SK-N-DZ (cell line): ENCODE results near the gene ALG8.
"Not testable (repeated sequence)": the region's sequence is repeated elsewhere in the genome, so short reads cannot be mapped to it uniquely, and the experiment has no call there.

Experiments
- DNase-seq: peaks from one replicate; pipeline ENCODE4 v3.0.0-alpha.2; 2015; ENCODE audit warnings: low spot score
- small RNA-seq, 2 experiments: library from RNA; depleted of rRNA; stranded (forward); fragments of <200 nt; gene quantifications; one replicate each; pipeline ENCODE3, GENCODE V24; 2014

Gene ALG8

DNA sequence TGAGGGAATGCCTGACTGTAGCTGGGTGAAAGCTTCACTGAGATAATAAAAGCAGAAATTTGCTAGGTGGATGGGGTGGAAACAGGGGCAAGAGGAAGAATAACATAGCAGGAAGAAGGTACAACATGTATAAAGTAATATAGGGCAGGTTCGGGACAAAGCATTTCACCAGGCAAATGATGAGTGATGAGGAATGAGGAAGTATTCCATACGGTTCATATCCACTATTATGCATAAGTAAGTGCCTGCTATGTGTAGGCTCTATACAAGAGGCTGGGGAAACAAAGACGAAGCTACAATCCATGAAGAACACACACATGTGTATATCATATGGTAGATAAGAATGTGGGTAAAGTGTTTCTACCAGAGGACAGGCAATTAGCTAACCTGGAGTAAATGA lies 67.7 kb downstream of the ALG8 start:
- no peak for DNase-seq

DNA sequence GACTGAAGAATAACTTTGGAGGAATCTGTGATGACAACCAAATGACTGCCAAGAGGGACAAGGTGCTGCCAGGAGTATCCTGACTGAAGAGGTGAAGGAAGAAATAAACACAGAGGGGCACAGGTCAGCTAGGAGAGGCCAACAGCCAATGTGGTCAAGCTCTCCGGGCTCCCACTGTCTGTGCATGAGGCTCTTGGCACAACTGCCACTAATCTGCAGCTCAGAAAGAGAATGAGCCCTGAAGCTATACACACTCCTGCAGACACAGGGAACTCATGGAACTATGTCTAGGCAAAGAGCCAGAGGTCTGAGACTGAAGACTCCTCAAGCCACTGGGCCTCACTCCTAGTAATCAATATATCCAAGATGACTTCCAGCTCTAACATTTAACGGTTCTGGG lies 68.8 kb downstream of the ALG8 start:
- no peak for DNase-seq

DNA sequence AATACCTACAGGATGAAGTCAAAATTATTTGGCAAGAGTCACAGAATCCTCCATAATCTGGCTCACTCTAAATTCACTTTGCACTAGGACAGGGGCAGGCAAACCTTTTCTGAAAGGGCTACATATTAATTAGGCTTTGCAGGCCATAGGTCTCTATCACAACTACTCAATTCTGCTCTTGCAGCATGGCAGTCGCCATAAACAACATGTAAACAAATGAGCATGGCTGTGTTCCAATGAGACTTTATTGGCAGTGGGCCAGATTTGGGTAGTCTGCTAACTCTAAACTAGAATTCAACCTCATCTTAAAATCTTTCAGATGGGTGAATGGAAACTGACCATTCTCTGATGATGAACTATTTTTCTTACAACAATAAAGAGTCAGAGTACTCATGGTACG lies 70.0 kb downstream of the ALG8 start:
- no peak for DNase-seq

- no peak for DNase-seq
These were observed 71.7 kb downstream of the ALG8 start for GRCh38 chr11:78067704-78068103.

DNA sequence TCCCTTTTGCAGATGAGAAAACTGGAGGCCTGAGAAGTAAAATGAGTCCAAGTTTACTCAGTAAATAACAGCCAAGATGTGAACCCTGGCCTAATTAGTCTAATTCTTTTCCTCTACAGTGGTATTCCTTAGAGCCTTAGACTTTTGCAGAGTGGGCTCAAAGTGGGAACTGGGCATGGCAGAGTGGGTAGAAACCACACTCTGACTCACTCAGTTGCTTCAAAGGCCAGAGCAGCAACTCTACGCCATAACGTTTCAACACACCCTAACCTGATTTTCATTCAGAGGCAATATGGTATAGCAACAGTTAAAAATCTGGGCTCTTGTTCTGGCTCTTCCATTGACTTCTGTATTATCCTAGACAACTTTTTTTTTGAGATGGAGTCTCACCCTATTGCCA lies 73.0 kb downstream of the ALG8 start:
- no peak for DNase-seq

GRCh38 chr11:78065203-78065602 lies 74.2 kb downstream of the ALG8 start:
- no peak for DNase-seq

DNA sequence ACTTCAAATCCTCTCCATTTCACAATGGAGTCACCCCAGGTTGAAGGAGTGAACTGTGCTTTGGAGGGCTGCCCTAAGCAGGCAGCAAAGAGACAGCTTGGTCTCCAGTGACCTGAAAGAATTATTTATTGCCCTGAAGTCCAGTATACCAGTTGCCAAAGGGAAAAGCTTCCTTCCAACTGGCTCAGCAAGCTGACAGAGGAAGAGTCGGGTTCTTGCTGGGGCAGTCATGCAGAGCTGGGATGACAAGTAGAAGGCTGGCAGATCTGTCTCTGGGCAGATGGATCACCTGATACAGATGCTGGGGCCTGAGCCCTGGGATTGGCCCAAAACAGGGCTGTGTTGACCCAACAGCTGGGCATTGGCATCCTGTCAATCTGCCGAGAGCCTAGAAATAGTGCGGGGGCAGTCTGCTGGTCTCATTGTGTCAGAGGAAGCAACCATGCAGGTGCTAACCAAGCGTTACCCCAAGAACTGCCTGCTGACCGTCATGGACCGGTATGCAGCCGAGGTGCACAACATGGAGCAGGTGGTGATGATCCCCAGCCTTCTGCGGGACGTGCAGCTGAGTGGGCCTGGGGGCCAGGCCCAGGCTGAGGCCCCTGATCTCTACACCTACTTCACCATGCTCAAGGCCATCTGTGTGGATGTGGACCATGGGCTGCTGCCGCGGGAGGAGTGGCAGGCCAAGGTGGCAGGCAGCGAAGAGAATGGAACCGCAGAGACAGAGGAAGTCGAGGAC lies 75.8 kb downstream of the ALG8 start, which contains the start of gene THRSP:
Gene THRSP, plus strand, starts transcription at position 422 of the 742 bp plus-strand sequence. Its CDS starts 21 bp downstream, at position 443.
- no peak for DNase-seq

DNA sequence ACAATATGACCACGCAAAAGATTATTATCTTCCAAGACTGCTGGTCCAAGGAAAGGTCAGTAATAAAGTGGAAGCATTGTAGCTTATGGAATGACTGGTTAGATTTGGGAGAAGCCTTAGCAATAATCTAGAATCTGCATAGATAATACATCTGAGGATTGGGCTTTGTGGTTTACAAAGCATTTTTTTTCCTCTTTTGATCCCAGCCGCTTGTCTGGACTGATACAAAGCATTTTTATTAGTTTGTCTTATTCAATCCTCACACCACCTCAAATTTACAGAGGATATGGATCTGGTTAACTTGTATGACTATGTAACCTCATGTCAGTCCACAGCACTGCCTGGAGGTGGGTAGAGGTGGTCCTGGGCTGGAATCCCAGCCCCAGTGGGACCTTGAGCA lies 76.8 kb downstream of the ALG8 start:
- no peak for DNase-seq

GRCh38 chr11:78061921-78062311 lies 77.5 kb downstream of the ALG8 start:
- DNase-seq: no peak

GRCh38 chr11:78061088-78061920 lies 78.1 kb downstream of the ALG8 start:
- DNase-seq: no peak

- no peak for DNase-seq
These were observed 78.9 kb downstream of the ALG8 start for GRCh38 chr11:78060533-78060932.

DNA sequence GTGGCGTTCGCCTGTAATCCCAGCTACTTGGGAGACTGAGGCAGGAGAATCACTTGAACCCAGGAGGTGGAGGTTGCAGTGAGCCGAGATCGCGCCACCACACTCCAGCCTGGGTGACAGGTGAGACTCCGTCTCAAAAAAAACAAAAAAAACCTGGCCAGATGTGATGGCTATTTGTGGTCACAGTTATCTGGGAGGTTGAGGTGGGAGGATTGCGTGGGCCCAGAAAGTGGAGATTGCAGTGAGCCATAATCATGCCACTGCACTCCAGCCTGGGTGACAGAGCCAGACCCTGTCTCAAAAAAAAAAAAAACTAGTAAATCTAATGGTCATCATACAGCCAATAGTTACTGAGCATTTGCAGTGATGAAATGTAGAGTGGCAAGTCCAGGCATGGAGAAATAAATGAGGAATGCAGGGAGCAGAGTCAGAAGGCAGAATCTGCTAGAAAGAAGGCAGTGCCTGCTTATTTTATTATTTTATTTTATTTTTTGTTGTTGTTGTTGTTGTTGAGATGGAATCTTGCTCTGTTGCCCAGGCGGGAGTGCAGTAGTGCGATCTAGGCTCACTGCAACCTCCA lies 79.6 kb downstream of the ALG8 start:
- DNase-seq: not testable (repeated sequence)

DNA sequence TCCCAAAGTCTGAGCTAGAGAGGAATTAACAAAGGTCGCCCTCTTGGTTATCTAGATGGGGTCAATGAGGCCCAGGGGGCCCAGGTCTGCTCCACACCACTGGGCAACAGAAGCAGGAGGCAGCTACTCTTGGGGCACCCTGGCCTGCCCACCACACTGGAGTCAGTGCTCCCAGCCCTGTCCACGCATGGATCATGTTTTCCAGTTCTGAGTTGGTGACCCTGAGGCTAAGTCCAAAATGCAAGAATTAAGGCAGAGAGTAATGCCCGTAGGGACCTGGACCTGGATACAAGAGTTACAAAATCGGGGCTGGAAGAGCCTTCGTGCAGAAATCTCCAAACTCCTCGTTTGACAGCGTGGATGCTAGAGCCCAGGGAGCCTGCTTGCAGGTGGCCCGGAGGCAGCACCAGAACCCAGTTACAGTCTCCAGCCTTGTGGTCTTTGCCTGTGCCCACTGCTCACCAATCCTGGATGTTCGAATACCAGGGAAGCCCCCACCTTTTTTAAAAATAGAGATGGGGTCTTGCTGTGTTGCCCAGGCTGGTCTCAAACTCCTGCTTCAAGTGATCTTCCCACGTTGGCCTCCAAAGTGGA lies 81.9 kb downstream of the ALG8 start:
- no peak for DNase-seq

- DNase-seq: no peak
These were observed 83.3 kb downstream of the ALG8 start for GRCh38 chr11:78056093-78056492.

- no peak for DNase-seq
These were observed 84.5 kb downstream of the ALG8 start for GRCh38 chr11:78054971-78055370.

DNA sequence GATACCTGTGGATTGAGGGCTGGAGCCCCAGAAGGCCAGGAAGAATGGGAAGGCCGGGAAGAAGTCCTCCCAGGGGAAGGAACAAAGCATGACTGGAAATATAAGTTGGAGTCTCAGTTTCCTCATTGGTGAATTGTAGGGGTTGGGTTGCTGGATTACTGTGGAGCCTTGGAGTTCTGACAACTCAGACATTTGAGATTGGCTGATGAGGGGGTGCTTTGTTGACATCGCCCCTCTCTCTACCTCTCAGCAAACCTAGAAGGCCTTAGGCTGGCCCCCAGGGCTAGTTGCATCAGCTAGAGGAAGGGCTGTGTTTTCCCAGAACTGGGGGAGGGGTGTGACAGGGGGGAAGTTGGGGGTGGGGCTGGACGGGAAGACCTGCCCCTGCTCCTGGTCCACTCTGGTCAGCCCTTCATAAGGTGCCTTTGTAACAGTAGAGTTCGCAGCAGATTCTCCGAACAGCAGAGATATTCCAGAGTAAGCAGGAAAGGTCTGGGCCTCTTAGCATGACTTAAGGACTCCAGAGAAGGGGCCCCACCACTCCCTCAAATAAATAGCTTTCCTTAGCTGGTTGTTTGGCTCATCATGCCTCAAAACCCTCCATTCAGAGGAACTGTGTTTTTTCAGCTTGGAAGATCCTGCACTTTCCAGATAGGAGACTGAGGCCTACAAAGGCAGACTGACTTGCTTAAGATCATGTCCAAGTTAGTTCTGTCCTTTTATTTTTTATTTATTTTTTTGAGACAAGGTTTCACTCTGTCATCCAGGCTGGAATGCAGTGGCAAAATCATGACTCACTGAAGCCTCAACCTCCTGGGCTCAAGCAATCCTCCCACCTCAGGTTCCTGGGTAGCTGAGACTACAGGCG lies 88.2 kb downstream of the ALG8 start:
- DNase-seq: no peak

Small RNA genes lying within 50 kb of the gene (small RNA-seq; reads per million reads assigned to genes)
- 0 reads per million in 2 experiments for gene RNU6-126P
